OCI-LY3 (cell line): ENCODE measurements around the gene TTLL9.
"Not testable (repeated sequence)": the region's sequence is repeated elsewhere in the genome, so short reads cannot be mapped to it uniquely, and the experiment has no call there.

Source experiments
- H2AFZ ChIP-seq: fragments of 200-600, 300-600 bp; shearing (Covaris generic); 2 replicates; pipeline ENCODE4 v1.6.0; 2014; ENCODE audit warnings: antibody characterized with exemption, low read depth, low read length
- H3K27ac ChIP-seq: fragments of 200-600, 300-600 bp; sonication (generic); 2 replicates; pipeline ENCODE4 v1.5.1; 2014; ENCODE audit warnings: mild to moderate bottlenecking, low read length, moderate library complexity, mixed read lengths
- H3K27me3 ChIP-seq: fragments of 200-600, 300-600 bp; sonication (generic); 2 replicates; pipeline ENCODE4 v1.6.1; 2014; ENCODE audit warnings: low read depth, low read length, mixed read lengths
- H3K36me3 ChIP-seq: fragments of 200-600, 300-600 bp; sonication (generic); replicated peaks from 2 replicates; pipeline ENCODE3; 2014; ENCODE audit warnings: low read depth, low read length, mixed read lengths
- H3K4me1 ChIP-seq: fragments of 300-600, 200-600 bp; sonication (generic); 2 replicates; pipeline ENCODE4 v1.6.1; 2014; ENCODE audit warnings: low read length, mixed read lengths
- H3K4me2 ChIP-seq: fragments of 200-600, 300-600 bp; sonication (generic); 2 replicates; pipeline ENCODE4 v1.6.1; 2014; ENCODE audit warnings: low read length, mixed read lengths
- H3K4me3 ChIP-seq: fragments of 300-600, 200-600 bp; sonication (generic); 2 replicates; pipeline ENCODE4 v1.5.1; 2014; ENCODE audit warnings: antibody characterized with exemption, mild to moderate bottlenecking, low read length, moderate library complexity
- H3K79me2 ChIP-seq: fragments of 300-600, 200-600 bp; shearing (Covaris generic); 2 replicates; pipeline ENCODE4 v1.6.1; 2014; ENCODE audit warnings: mild to moderate bottlenecking, low read length, mixed read lengths
- H3K9ac ChIP-seq: fragments of 300-600, 200-600 bp; shearing (Covaris generic); 2 replicates; pipeline ENCODE4 v1.6.0; 2014; ENCODE audit warnings: mild to moderate bottlenecking, low read length, moderate library complexity
- H3K9me3 ChIP-seq: fragments of 200-600, 300-600 bp; shearing (Covaris generic); 2 replicates; pipeline ENCODE4 v1.6.1; 2014; ENCODE audit warnings: low read length, mixed read lengths; ENCODE audit not compliant: insufficient read depth
- H4K20me1 ChIP-seq: fragments of 200-600, 300-600 bp; sonication (generic); 2 replicates; pipeline ENCODE4 v1.6.1; 2016; ENCODE audit warnings: low read length, mixed read lengths; ENCODE audit not compliant: insufficient read depth
- EZH2phosphoT487 ChIP-seq: fragments of 200-600 bp; shearing (Covaris generic); IDR thresholded peaks from 2 replicates; pipeline ENCODE4 v1.6.1; 2018; ENCODE audit warnings: antibody characterized with exemption, mixed run types, low read depth
- TF ChIP-seq, protein P1 (sequence below): fragments of 200-600, 300-600 bp; sonication (generic); IDR thresholded peaks from 2 replicates; pipeline ENCODE4 v1.5.1; 2014; ENCODE audit warnings: antibody characterized with exemption, low read length, low read depth

Gene TTLL9

DNA sequence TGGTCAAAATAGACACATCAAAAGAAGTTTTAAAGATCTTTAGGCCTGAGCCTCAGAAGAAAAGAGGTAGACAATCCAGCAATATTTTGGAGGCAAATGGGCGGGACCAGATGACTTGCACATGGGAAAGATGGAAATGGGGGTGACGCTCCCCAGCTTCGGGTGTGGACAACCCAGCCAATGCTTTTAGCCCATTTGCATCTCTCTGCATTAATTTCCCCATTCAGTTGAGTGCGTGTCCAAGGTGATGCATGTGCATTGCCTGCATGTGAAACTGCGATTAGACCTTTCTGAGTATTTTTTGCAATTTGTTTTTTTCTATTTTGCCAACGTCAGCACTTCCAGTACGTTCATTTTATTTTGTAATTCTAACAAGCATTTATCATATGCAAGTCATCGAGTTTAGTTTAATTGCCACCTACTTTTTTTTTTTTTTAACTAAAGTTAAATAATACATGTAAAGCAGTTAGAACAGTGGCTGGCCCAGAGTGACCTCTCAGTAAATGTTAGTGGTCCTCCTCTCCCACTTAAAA, 57.3 kb downstream of the TTLL9 start:
- Histone ChIP-seq H3K4me1 (peaks cover 17% of the 10 kb centered on the region), H3K79me2 (no peaks in the 10 kb centered on the region), H3K27ac (no peak overlapping the region), H2AFZ (no peak overlapping the region), H3K36me3 (no peaks in the 10 kb centered on the region), H3K4me3 (no peak overlapping the region), H3K9ac (no peak overlapping the region), H3K4me2 (no peak overlapping the region), H3K9me3 (no peaks in the 10 kb centered on the region), H4K20me1 (no peaks in the 10 kb centered on the region), H3K27me3 (0 out of 2 replicates have a peak, but pooled peaks cover 3% of the 10 kb centered on the region)
- TF ChIP-seq, protein P1, sequence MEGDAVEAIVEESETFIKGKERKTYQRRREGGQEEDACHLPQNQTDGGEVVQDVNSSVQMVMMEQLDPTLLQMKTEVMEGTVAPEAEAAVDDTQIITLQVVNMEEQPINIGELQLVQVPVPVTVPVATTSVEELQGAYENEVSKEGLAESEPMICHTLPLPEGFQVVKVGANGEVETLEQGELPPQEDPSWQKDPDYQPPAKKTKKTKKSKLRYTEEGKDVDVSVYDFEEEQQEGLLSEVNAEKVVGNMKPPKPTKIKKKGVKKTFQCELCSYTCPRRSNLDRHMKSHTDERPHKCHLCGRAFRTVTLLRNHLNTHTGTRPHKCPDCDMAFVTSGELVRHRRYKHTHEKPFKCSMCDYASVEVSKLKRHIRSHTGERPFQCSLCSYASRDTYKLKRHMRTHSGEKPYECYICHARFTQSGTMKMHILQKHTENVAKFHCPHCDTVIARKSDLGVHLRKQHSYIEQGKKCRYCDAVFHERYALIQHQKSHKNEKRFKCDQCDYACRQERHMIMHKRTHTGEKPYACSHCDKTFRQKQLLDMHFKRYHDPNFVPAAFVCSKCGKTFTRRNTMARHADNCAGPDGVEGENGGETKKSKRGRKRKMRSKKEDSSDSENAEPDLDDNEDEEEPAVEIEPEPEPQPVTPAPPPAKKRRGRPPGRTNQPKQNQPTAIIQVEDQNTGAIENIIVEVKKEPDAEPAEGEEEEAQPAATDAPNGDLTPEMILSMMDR: no peak
- TF ChIP-seq EZH2phosphoT487: no peak

DNA sequence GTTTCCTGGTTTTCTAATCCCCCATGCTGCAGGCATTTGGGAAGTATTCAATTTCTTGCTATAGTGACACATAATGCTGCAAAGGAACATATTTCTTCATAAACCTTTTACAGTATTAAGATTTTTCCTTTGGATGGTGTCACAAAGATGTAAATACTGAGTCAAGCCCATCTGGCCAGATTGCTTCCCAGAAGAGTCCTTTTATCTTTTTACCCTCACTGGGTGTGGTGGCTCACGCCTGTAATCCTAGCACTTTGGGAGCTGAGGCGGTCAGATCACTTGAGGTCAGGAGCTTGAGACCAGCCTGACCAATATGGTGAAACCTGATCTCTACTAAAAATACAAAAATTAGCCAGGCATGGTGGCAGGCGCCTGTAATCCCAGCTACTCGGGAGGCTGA, 59.2 kb downstream of the TTLL9 start:
- H2AFZ ChIP-seq, H3K9ac ChIP-seq, H3K27ac ChIP-seq, H3K4me3 ChIP-seq, H3K4me2 ChIP-seq, H3K9me3 ChIP-seq, H3K79me2 ChIP-seq, H3K27me3 ChIP-seq, H4K20me1 ChIP-seq, H3K36me3 ChIP-seq, H3K4me1 ChIP-seq: not testable (repeated sequence)

DNA sequence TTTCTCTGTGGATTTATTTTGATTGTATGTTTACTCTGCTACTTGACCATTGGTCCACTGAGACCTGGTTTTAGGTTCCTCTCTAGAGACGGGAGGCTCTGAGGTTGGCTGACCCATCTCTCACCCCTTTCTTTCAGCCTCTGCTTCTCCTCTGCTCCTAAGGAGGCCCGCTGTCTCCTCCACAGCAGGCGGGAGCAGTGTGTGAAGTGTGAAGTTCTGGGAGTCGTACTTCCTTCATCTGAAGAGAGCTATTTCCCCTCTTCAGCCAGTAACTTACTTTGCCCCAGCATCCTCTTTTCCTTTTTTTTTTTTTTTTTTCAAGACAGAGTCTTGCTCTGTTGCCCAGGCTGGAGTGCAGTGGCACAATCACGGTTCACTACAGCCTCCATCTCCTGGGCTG, 60.3 kb downstream of the TTLL9 start:
- Histone ChIP-seq H3K9me3 (no peaks in the 10 kb centered on the region), H3K27me3 (0 out of 2 replicates have a peak, but pooled peaks cover 3% of the 10 kb centered on the region), H4K20me1 (no peaks in the 10 kb centered on the region), H3K4me3 (no peak overlapping the region), H3K27ac (no peak overlapping the region), H3K36me3 (no peaks in the 10 kb centered on the region), H3K4me2 (no peak overlapping the region), H3K79me2 (no peaks in the 10 kb centered on the region), H3K4me1 (no peaks in the 10 kb centered on the region), H2AFZ (no peak overlapping the region), H3K9ac (no peak overlapping the region)
- TF ChIP-seq, protein P1: no peak
- no peak for TF ChIP-seq EZH2phosphoT487

DNA sequence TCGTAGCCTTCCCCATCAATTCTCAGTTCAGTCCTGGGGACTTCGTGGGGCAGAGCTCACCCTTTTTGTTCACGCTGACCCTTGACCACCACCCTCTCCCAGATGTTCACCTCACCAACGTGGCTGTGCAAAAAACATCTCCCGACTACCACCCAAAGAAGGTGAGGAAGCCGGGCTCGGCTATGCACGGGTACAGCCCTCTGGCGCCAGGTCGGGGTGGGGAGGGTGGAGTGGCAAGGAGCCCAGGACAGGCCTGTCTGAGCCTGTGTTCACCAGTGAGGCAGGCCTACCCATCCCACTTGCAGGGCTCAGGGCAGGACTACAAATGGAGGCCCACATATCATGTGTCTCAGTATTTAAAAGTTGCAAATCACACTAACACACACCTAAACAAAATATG, 63.3 kb downstream of the TTLL9 start:
- H3K27me3 ChIP-seq: 0 out of 2 replicates have a peak, but pooled peaks cover 3% of the 10 kb centered on the region
- H2AFZ ChIP-seq: no peak overlapping the region
- no peaks in the 10 kb centered on the region for H4K20me1 ChIP-seq
- H3K4me3 ChIP-seq: no peak overlapping the region
- no peak overlapping the region for H3K9ac ChIP-seq
- no peaks in the 10 kb centered on the region for H3K79me2 ChIP-seq
- no peaks in the 10 kb centered on the region for H3K9me3 ChIP-seq
- no peaks in the 10 kb centered on the region for H3K36me3 ChIP-seq
- H3K4me1 ChIP-seq: no peaks in the 10 kb centered on the region
- no peak for TF ChIP-seq EZH2phosphoT487
- TF ChIP-seq, protein P1: no peak
- no peak overlapping the region for H3K4me2 ChIP-seq
- no peak overlapping the region for H3K27ac ChIP-seq
